NB4 (cell line): Measurements from ENCODE around the gene VWC2L.
A peak's percentile ranks its signal among the peaks of the same experiment; 100 is the strongest.

Experiments used
- DNase-seq: peaks from one replicate; pipeline ENCODE4 v3.0.0; 2010; ENCODE audit warnings: low read depth
- H3K4me3 ChIP-seq: one replicate; pipeline ENCODE4 v1.5.1; 2011; ENCODE audit warnings: mild to moderate bottlenecking, low read depth, low read length, moderate library complexity
- CTCF ChIP-seq: IDR thresholded peaks from one replicate; pipeline ENCODE4 v1.5.1; 2012; ENCODE audit warnings: low read depth, low read length
- MAX ChIP-seq: IDR thresholded peaks from 2 replicates; pipeline ENCODE4 v1.6.1; 2011; ENCODE audit warnings: low read depth, low read length
- MYC ChIP-seq: IDR thresholded peaks from 2 replicates; pipeline ENCODE4 v1.6.1; 2011; ENCODE audit warnings: low read depth, low read length
- POLR2A ChIP-seq: IDR thresholded peaks from 2 replicates; pipeline ENCODE4 v1.6.1; 2011; ENCODE audit warnings: mild to moderate bottlenecking; ENCODE audit not compliant: insufficient read length; ENCODE audit errors: extremely low read depth

Gene VWC2L

GRCh38 chr2:214410918-214411554, at the start of gene VWC2L:
TSS of gene VWC2L (plus strand) at chr2:214411054. CDS start at chr2:214414194, 3,140 bp downstream.
- DNase-seq, result peak; percentile 70
- TF ChIP-seq CTCF, result no peak
- TF ChIP-seq MYC, result no peak
- peak; percentile 20; the same call in 1 of the 2 replicates for TF ChIP-seq MAX
- TF ChIP-seq POLR2A, result no peak
- no peak within 1 kb of the TSS for H3K4me3 ChIP-seq

DNA sequence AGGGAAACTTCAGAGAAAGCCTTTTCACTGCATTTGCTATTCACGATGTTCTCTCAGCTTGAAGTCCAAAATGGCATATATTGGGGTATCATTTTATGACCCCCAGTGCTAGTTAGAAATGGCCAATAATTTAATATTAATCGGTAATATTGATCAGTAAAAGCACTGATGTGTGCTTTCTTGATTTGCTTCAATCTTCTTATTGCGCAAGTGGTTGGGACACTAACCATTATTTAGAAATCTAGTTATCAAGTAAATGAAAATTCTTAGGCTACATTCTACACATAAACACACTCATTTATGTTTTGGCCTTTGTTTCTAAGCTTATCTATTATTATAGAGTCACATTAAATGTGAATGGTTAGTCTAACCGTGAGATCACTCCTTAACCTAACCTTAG, 49.7 kb upstream of the VWC2L start:
- no peak overlapping the region for H3K4me3 ChIP-seq
- TF ChIP-seq CTCF (no peak), POLR2A (no peak), MAX (no peak), MYC (no peak)
- DNase-seq, result no peak

DNA sequence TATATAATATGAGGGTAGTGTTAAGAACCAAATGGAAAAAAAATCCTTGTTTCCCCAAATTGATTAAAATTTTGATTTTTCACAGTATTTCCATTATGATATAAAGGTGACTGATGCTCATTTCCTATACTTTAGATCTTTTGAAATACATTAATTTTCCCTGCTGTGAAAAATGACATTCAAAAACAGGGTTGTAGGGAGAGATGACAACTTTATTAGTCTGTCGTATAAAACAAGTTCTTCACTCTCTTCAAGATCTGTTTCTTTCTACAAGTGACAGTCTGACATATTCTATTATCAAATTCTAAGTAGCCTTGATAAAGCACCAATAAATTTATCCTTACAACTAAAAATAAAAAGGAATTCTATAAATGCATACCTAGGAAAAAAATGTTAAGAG, 45.3 kb upstream of the VWC2L start:
- TF ChIP-seq MYC (no peak), CTCF (no peak), POLR2A (no peak), MAX (no peak)
- no peak for DNase-seq
- H3K4me3 ChIP-seq, result no peak overlapping the region

GRCh38 chr2:214367171-214367570, 43.7 kb upstream of the VWC2L start:
- no peak for DNase-seq
- TF ChIP-seq MYC (no peak), CTCF (no peak), MAX (no peak)

GRCh38 chr2:214376618-214377285, 34.1 kb upstream of the VWC2L start:
- DNase-seq, result no peak
- TF ChIP-seq POLR2A, result no peak
- no peak for TF ChIP-seq MAX
- H3K4me3 ChIP-seq, result no peak overlapping the region

More at GRCh38 chr2:214367171-214367570, 43.7 kb upstream of the VWC2L start:
- no peak overlapping the region for H3K4me3 ChIP-seq

- no peak overlapping the region for H3K4me3 ChIP-seq
- no peak for DNase-seq
- TF ChIP-seq CTCF (no peak), MAX (no peak)
These were observed 33.6 kb upstream of the VWC2L start for GRCh38 chr2:214377286-214377624.
